Activated CD8-positive, alpha-beta memory T cell treated with anti-CD3 and anti-CD28 coated beads, Interleukin-2, amount 50 U/mL, for 24 hours (primary cell): ENCODE results near the gene ARHGAP22.
"Not testable (repeated sequence)": the region's sequence is repeated elsewhere in the genome, so short reads cannot be mapped to it uniquely, and the experiment has no call there.

Experiments
- DNase-seq: peaks from one replicate; pipeline ENCODE4 v3.0.0-alpha.2; 2020; ENCODE audit errors: extremely low read depth

ARHGAP22 gene, protein sequence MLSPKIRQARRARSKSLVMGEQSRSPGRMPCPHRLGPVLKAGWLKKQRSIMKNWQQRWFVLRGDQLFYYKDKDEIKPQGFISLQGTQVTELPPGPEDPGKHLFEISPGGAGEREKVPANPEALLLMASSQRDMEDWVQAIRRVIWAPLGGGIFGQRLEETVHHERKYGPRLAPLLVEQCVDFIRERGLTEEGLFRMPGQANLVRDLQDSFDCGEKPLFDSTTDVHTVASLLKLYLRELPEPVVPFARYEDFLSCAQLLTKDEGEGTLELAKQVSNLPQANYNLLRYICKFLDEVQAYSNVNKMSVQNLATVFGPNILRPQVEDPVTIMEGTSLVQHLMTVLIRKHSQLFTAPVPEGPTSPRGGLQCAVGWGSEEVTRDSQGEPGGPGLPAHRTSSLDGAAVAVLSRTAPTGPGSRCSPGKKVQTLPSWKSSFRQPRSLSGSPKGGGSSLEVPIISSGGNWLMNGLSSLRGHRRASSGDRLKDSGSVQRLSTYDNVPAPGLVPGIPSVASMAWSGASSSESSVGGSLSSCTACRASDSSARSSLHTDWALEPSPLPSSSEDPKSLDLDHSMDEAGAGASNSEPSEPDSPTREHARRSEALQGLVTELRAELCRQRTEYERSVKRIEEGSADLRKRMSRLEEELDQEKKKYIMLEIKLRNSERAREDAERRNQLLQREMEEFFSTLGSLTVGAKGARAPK

DNA sequence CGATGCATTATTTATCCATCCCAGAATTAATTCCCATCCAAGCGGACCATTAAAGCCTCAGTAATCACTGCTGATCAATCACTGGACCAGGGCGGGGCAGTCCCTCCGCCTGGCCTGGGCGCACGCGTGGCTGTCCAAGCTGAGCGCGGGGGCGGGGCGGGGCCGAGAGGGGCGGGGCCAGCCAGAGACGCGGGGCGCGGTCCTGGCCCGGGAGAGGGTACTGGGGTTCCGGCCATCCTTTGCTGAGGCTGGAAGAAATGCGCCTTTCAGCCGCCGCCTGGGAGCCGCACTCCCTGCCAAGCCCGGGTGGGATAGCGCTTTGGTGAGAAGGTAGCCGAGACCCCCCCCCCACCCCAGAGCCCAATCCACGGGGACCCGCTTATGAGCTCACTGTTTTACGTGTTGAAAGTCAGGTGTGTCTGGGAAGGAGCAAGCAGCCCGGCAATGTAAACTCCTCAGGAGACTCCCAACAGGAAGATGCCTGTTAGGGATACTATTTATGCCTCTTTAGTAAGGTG is at the start of gene ARHGAP22:
ARHGAP22 (minus strand) TSS at position 83 of the 518 bp plus-strand sequence. CDS start 277 bp downstream, outside the sequence.
- no peak for DNase-seq

DNA sequence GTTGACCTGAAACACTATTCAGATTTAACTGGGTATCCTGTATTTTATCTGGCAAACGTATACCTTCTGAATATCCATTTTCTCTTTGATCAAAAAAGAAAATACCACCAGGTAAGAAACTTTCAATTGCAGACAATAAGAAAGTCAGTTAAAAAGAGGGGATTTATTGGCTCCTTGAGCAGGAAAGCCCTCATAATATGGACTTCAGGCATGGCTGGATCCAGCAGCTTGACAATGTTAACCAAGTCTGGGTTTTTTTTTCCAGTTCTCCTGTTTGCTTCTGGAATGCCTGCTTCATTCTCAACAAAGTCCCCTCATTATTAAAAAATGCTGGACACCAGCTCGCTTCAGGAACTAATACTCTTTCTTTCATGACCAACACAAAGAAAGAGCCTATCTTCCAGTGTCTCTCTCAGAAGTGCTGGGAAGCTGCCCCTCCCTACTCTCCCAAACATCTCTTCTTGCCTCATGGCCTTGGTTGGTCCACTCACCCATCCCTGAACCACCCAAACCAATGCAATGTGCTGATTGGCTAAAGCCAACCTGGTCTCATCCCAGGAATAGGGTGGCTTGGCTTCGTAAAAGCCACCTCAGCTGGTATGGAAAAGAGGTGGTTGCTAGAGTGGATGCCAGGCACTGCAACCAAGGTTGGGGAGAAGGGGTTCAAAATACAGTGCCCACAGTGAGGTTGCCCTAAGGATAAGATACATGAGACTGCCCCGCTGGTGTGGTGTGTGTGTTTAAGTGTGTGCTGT is 49.2 kb upstream of the ARHGAP22 start:
- no peak for DNase-seq

DNA sequence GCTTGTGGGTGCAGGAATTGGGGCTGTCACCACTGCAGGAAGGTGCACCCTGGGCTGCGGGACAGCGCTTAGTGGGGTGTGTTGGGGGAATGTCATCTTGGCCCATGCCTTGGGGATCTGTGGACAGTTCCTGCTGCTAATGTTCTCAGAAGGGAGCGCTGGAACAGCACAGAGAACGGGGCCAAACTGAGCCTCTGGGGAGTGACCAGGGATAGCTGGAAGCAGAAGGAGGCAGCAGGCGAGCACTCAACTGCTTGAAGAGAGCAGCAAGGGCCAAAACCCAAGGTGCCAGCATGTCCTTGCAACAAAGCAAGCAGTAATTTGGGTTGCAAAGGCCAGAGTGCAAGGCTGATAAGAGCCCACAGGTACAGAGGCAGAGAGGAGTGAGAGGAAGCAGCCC is 48.5 kb upstream of the ARHGAP22 start:
- no peak for DNase-seq

DNA sequence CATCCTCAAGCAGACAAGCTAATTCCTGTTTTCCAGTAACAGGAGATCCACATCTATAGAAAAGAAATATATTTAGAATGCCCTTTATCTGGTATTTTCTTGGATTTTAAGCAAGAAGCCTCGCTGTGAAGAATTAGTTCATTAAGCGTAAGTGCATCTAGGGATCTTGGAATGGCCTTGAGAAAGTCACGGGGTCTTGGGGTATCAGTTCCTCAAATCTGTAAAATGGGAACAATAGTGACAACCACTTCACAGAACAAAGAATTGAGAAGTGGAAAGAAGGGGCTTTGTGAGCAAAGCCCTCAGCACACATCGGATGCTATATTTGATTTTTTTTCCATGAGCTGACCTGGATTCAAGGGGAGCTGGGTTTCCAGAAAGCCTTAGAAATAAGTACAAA is 47.5 kb upstream of the ARHGAP22 start:
- DNase-seq = no peak

DNA sequence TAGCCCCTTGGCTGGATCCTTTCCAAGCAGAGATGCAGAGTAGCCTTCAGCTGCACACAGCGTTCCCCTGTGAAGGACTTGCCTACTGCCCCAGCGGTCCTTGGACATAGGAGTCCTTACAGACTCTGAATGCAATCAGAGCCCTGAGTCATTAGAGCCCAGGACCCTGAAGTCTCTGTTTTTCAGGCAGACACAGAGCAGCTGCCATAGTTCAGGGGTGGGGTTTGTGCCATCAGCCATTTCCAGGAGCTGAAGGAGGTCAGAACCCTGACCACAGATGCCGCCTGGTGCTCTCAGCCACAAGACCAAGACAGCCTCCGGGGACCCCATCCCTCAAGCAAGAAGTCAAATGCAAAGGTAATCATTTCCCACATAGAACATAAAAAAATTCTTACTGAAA is 47.0 kb upstream of the ARHGAP22 start:
- no peak for DNase-seq

DNA sequence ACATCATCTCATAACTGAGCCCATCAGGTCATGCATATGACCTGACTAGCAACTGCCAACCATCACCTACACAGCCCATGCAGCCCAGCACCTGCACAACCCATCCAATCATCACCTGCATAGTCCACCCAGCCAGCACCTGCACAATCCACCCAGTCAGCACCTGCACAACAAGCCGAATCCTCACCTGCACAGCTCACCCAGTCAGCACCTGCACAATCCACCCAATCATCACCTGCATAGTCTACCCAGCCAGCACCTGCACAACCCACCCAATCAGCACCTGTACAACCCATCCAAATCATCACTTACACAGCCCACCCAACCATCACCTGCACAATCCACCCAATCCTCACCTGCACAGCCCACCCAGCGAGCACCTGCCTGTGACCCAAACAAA is 46.4 kb upstream of the ARHGAP22 start:
- no peak for DNase-seq

DNA sequence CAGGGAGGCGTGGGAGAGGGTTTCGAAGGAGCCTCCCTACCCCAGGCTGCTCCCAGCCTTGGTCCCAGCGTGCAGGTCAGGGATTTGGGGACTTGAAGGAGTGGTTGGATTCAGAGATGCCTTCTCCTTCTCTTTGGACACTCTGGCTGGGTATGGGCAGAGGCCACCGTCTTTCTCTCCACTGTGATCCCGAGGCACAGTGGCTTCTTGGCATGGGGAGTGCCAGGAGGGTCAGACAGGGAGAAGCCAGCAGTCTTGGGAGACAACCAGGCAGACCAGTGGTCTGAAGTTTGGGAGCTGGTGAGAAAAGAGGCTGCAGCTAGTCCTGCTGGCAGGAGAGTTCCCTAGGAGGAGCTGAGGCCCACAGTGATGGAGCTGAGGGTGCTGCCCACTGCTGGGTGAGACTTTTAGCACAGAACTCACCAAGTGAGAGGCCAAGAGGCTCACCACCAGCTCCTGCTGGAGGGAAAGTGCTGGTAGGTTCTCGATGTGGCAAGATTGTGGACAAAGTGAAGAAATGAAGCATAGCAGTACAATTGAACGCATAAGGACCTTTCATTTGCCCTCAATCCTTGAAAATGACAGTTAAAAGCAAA is 44.6 kb upstream of the ARHGAP22 start:
- DNase-seq = no peak

DNA sequence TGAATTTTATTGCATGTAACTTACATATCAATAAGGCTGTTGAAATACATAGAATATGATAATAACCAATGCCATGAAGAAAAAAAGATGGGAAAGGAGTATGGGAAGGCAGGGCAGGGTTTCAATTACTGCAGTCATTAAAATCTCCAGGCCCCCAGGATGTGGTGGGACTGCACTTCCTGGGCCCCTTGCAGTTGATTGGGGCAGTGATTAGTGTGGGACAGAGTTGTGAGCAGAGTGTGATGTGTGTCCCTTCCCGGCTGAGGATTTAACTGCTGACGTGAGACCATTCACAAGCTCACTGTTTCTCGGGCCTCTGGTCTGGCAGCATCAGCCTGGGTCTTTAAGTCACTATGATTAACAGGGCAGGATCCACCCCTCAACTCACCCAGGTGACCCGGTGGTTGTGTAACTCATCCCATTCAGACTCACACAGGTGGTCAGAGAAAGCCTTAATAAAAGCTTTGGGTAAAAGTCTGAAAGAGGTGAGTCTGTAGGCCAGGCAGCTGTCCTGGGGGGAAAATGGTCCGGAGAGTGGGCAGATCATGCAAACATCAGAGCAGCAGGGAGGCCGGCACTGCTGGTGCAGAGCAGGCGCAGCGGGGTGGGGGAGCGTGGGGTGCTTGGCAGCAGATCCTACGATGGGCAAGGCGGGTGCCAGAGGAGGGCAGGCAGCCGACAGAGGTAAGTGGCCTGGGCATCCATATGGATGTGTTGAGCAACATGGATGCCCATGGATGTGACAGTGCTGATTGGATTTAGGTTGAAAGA is 43.5 kb upstream of the ARHGAP22 start:
- no peak for DNase-seq

DNA sequence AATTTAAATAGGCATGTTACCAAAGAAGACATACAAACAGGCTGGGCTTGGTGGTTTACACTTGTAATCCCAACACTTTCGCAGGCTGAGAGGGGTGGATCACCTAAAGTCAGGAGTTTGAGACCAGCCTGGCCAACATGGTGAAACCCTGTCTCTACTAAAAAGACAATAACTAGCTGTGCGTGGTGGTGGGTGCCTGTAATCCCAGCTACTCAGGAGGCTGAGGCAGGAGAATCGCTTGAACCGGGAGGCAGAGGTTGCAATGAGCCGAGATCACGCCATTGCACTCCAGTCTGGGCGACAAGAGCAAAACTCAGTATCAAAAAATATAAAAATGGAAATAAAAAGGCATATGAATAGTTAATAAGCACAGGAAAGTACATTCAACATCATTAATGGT is 42.2 kb upstream of the ARHGAP22 start:
- not testable (repeated sequence) for DNase-seq

DNA sequence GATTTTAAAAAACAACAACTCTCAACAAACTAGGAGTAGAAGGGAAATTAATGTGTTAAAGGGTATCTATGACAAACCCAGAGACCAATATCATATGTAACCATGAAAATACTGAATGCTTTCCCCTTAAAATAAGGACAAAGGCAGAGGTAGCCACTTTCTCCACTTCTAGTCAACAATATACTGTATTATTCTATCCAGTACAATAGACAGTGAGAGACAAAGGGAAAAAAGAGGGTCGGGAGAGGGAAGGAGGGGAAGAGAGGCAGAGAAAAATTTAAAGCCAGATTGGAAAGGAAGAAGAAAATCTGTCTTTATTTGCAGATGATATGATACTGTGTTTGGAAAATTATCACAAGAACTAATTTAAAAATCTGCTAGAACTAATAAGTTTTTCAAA is 40.7 kb upstream of the ARHGAP22 start:
- DNase-seq = no peak

DNA sequence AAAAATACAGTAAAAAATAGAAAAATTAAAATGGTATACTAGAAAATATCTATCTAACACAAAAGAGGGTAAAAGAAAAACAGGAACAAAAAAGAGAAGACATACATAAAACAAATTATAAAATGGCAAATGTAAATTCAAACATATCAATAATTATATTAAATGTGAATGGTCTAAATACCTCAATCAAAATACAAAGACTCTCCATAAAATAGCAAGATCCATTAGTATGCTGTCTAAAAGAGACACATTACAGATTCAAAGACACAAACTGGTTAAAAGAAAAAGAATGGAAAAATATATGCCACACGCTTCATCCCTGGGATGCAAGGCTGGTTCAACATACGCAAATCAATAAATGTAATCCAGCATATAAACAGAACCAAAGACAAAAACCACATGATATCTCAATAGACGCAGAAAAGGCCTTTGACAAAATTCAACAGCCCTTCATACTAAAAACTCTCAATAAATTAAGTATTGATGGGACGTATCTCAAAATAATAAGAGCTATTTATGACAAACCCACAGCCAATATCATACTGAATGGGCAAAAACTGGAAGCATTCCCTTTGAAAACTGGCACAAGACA is 36.3 kb upstream of the ARHGAP22 start:
- not testable (repeated sequence) for DNase-seq

DNA sequence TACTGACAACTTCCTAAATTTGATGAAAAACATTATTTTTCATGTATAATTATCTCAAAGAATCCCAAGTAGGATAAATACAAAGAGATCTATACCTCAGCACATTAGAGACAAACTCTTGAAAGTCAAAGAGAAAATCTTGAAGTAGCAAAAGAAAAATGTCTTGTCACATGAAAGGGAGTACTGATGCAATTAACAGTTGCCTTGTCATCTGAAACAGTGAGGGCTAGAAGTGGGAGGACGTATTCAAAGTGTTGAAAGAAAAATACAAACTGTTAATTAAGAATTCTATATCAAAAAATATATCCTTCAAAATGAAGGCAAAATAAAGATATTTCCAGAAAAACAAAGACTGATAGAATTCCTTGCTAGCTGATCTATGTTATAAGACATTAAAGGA is 35.5 kb upstream of the ARHGAP22 start:
- DNase-seq = no peak

DNA sequence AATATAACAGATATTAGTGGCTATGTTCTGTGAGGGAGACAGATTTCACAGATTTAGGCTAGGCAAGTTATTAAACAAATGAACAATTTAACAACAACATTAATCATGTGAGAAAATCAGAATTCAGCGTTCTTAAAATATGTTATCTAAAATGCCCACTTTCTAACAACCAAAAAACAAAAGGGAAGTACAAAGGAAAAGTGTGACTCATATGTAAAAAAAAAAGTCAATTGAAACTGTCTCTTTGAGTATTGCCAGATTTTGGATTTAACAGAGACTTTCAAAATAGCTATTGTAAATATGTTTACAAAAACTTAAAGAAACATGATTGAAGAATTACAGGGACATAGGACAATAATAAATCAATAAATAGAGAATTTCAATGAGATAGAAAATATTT is 34.8 kb upstream of the ARHGAP22 start:
- DNase-seq = no peak

DNA sequence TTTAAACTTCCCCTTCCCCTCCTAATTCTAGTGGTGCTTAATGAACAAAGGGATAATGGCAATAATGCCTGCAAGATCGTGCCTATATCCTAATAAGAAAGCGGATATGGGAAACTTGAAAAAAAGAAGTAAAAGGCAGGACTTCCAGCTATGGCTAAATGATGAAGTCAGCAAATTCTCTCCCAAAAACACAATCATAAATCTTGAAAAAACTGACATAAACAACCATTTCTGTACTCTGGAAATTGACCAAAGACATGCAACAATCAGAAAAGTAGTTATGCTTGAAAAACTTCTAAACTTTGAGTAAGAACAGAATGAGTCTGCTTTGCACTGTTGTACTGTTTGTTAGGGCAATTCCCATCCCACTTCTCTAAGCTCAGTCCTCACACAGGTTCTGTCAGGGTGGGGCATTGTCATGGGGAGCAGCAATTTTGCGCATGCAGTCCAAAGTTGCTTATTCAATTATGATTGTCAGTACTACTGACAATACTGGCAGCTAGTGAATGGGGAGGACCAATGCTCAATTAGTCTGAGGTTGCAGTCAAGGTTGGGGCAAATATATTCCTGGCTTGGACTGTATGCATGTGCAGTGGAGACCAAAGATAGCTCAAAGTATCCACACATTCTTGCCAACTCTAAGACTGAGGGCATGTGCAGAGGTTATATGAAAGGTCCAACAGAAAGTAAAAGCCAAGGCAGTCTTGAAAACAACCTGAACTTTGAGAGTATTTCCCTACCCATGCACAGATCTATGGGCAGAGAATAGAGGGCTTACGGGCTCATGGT is 34.1 kb upstream of the ARHGAP22 start:
- no peak for DNase-seq

DNA sequence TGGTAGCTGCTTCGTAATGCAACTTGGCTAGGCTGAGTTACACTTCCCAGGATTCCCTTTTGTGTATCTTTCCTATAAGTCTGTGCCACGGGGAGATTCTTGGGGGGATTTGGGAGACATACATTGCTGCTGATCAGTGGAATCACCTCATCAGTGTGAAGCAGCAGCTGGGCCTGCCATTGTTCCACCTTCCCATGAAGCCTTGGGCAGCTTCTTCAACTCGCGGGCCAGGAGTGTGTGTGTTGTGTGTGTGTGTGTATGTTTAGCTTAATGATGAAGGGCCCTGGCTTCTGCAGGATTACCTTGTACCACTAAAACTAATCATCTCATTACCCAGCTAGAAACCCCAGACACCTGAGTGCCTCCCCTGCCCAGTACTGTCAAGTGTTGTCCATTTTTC is 33.3 kb upstream of the ARHGAP22 start:
- no peak for DNase-seq

DNA sequence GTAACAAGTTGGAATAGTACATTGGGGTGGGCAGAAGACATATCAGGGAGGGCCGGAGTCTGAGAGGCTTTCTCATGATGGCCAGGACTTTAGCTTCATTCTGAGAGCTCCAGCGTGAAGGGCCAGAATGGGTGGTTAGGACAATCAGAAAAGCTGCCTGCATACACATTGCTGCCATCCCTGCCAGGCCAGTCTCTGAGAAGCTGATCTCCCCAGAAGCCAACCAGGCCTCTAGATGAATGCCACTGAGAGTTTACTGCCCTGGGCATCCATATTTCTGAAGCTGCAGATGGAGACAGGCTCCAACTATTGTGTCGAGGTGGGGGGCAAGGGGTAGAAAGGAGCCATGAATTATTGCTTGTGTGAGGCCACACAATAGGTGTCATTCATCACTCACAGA is 32.0 kb upstream of the ARHGAP22 start:
- DNase-seq = no peak

DNA sequence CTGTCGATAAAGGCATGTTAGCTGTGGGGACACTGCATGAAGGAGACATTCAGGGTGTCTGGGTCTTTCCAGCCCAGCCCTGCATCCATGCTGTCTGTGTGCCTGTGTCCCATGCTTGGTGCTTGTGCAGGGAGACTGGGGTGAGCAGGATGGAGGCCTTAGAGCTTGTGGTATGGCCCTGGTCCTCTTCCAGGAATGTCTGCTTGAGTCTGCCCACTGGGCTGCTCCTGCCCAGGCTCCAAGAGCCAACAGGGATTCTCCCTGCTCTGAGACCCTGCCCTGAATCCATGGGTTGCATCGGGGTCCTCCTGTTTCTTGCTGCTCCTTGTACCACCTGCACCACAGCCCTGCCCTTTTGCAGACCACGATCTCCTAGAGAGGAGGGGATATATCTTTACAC is 31.4 kb upstream of the ARHGAP22 start:
- DNase-seq = no peak

DNA sequence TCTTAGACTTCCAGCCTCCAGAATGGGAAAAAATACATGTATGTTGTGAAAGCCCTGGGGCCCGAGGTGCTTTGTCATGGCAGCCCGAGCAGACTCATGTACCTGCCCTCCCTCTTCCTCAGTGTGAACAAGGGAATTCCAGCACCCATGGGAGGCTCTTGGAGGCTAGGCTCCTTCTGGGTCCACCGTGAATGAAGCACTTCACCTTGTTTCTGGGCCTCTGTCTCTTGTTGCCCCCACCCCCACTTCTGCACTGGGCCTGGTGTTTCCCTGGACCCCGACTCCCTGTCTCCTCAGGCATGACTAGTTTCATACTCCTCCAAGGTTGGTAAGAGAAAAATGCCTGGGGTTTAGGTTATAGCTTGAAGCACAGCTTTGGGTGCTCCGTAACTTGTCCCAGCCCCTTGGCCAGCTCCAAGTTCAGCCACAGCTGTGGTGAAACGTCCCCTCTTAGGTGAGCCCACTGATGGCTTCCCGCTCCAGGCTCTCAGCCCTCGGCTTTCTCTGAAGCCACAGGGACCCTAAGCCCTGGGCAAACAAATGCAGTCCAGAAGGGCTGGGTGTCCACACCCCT is 30.2 kb upstream of the ARHGAP22 start:
- no peak for DNase-seq

DNA sequence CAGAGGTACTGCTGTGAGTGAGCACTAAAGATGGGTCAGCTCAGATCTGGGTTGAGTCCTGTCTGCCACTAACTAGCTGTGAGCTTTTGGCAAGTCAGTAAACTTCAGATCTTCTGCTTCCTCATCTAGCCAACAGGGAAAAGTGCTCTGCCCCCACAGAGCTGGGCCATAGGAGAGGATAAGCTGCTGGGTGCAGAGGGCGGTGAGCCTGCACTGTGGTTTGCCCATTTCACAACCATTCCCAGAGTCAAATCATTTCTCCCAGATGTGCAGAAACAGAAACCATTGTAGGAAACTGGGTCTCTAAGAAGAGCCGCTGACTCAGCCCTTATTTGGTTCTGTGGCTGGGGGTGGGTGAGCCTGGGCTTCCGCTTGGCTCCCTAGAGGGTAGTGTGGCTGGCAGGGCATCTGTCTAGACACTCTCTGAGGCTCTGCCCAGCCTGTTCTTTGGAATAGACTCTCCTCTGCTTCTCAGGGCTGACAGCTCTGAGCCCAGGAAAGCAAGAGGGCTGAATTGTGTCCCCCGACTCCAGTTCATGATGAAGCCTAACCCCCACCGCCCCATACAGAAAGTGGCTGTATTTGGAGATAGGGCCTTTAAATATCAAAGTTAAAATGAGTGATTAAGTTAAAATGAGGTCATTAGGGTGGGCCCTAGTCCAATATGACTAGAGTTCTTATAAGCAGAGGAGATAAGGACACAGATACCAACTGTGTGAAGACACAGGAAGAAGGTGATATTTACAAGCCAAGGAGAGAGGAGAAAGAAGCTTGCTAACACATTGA is 29.5 kb upstream of the ARHGAP22 start:
- no peak for DNase-seq
